Subcutaneous adipose tissue (tissue), 4 donors: Measurements from ENCODE around the gene OGFOD1. TPM values are rescaled to one million over a fixed set of nuclear protein-coding genes. Genes with fewer than 3 reads are reported as not detected.

Experiments
- total RNA-seq, 4 donors: library from RNA; depleted of rRNA; stranded (reverse); fragments of >200 nt; gene quantifications; one replicate each; pipeline ENCODE4 v1.1.0, GENCODE V29; 2016
- TF ChIP-seq, protein P1 (sequence below): fragments of 450-650 bp; IDR thresholded peaks from one replicate; pipeline ENCODE4 v1.5.1; 2016; ENCODE audit warnings: low read depth, mild to moderate bottlenecking, control low read depth, antibody characterized with exemption, moderate library complexity

OGFOD1 gene
- total RNA-seq, 4 donors from 2014 or later = 14.5 to 53.2 (median 26.2) TPM

DNA sequence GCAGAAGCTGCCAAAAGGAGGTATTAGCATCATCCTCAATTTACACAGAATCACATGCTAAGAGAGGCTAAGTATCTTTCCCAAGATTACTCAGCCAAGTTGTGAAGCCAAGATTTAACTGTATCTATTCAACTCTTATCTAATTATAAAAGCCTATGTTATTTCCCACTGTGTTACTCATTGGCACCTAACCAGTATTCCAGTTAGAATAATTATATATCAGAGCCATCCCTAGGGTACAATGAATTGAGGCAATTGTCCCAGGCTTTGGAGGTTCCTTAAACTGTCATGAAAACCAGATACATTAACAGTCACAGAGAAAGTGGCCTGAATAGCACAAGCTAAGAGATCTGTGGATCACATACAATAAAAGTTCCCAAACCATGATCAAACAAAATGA is 15.1 kb upstream of the OGFOD1 start:
- TF ChIP-seq, protein P1, sequence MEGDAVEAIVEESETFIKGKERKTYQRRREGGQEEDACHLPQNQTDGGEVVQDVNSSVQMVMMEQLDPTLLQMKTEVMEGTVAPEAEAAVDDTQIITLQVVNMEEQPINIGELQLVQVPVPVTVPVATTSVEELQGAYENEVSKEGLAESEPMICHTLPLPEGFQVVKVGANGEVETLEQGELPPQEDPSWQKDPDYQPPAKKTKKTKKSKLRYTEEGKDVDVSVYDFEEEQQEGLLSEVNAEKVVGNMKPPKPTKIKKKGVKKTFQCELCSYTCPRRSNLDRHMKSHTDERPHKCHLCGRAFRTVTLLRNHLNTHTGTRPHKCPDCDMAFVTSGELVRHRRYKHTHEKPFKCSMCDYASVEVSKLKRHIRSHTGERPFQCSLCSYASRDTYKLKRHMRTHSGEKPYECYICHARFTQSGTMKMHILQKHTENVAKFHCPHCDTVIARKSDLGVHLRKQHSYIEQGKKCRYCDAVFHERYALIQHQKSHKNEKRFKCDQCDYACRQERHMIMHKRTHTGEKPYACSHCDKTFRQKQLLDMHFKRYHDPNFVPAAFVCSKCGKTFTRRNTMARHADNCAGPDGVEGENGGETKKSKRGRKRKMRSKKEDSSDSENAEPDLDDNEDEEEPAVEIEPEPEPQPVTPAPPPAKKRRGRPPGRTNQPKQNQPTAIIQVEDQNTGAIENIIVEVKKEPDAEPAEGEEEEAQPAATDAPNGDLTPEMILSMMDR = no peak

- TF ChIP-seq, protein P1 = no peak
Observed at GRCh38 chr16:56438038-56438437, 13.3 kb upstream of the OGFOD1 start.

- TF ChIP-seq, protein P1 = no peak
Observed at GRCh38 chr16:56447286-56447685, 4.1 kb upstream of the OGFOD1 start.

- TF ChIP-seq, protein P1 = no peak
Observed at GRCh38 chr16:56448005-56448404, 3.3 kb upstream of the OGFOD1 start.

GRCh38 chr16:56450275-56450985 is 924 bp upstream of the OGFOD1 start:
- TF ChIP-seq, protein P1 = no peak

DNA sequence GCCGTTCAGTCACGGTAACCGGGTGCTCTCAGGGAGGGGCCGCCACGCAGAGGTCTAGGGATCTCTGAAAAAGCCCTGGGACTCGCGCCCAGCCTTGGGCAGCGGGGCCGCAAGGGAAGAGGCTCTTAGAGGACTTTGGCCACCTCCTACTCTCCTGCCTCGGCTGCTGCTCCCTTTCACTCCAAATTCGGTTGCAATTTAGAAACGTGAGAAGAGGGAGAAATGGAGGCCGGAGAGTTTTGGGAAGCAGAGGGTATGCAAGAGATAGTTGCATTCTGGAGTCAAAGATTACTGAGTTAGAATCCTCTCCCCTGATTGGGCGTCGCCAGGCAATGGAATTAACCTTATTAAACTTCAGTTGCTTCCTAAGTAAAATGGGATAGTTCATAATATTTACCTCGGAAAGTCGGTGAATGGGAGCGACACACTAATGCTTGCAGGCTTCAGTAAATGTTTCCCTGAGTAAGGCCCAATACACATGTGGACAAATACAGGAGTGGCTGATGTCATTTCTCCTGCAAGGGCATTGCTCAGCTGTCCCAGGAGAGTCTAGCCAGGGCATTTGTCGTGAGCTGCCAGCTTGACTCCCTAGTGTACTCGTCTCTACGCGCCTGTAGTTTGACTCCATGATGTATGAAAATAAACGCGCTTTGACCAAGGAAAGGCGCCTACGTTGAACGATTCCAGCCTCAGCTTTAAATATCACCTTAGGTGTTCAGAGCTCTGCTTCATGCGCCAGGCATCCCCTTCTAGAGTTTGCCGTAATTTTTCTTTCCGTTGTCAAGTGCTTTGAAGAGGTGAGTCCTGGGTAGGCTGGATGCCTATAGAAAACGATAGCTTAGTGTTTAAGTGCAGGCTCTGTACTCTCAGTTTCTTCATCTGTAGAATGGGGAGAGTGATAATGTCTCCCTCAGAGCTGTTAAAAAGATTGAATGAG is 667 bp downstream of the OGFOD1 start:
- TF ChIP-seq, protein P1 = no peak

DNA sequence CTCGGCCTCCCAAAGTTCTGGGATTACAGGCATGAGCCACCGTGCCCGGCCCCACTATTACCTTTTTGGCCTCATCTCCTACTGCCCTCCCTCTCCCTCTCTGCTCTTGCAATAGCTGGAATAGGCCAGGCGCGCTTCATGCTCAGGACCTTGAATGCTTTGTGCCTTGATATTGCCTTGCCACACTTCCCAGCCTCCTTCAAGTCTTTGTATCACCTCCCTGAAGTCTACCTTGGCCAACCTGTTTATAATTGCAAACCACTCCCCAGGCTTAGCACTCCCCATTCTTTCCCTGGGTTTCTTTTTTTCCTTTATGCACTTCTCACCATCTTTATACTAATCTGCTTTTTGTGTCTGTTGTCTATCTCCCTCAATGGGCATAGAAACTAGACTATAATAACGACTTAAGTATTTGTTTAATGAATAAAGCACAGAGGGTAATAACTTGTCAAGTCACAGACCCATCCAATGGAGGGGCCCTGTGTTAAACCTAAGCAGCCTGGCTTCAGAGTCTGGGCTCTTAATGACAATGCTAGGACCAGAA is 6.6 kb downstream of the OGFOD1 start:
- TF ChIP-seq, protein P1 = no peak
